Right lobe of liver (tissue), 6 donors: ENCODE results near the gene SLC6A18. TPM values are rescaled to one million over a fixed set of nuclear protein-coding genes. Genes with fewer than 3 reads are reported as not detected.

Experiments
- ATAC-seq, 4 donors: fragments of 200-7000 bp; cut with Tn5 transposase; one replicate each; pipeline ENCODE4 v1.9.1; 2020; ENCODE audit warnings: mild to moderate bottlenecking in 4 of 4, moderate library complexity in 4 of 4
- DNase-seq, 3 donors: peaks; one replicate each; pipeline ENCODE4 v3.0.0-alpha.2; 2020
- H3K27ac ChIP-seq, 3 donors: fragments of 200-600 bp; one replicate each; pipeline ENCODE4 v1.8.0; 2022
- H3K27me3 ChIP-seq, 2 donors: fragments of 200-600 bp; one replicate each; pipeline ENCODE4 v1.8.0; 2022
- H3K36me3 ChIP-seq, 4 donors: fragments of 200-600 bp; sonication (generic) in 1 of 4; one replicate each; pipeline versions ENCODE4 v1.5.1 to v1.8.0; 2017 to 2022; ENCODE audit warnings: control low read depth in 1 of 4
- H3K4me1 ChIP-seq, 4 donors: fragments of 200-600 bp; sonication (generic) in 1 of 4; one replicate each; pipeline versions ENCODE4 v1.5.1 to v1.8.0; 2017 to 2022; ENCODE audit warnings: control low read depth in 1 of 4
- H3K4me3 ChIP-seq, 3 donors: fragments of 200-600 bp; one replicate each; pipeline ENCODE4 v1.8.0; 2022
- H3K9me3 ChIP-seq, 4 donors: fragments of 200-600 bp; sonication (generic) in 1 of 4; one replicate each; pipeline versions ENCODE4 v1.5.1 to v1.8.0; 2017 to 2022; ENCODE audit warnings: control low read depth in 1 of 4
- CTCF ChIP-seq, 4 donors: fragments of 200-600 bp in 3 of 4; fragments of 450-650 bp in 1 of 4; IDR thresholded peaks; one replicate each; pipeline versions ENCODE4 v1.5.1 to v1.8.0; 2016 to 2022; ENCODE audit warnings: antibody characterized with exemption in 4 of 4, mild to moderate bottlenecking in 2 of 4
- POLR2A ChIP-seq: fragments of 450-650 bp; IDR thresholded peaks from one replicate; pipeline ENCODE4 v1.6.1; 2017; ENCODE audit warnings: antibody characterized with exemption, mild to moderate bottlenecking
- WGBS: methylation state at CpG from one replicate; pipeline ENCODE4 v1.1.6; 2018; ENCODE audit warnings: low coverage, low lambda C conversion rate; ENCODE audit not compliant: insufficient coverage; ENCODE audit errors: missing lambda C conversion rate; 5-methylcytosine and 5-hydroxymethylcytosine counted together
- intact Hi-C, 2 donors: fragments of 100-400 bp; cut with DNase I; formaldehyde crosslinking; loops; one replicate each; pipeline versions ENCODE4 v1.11.2 to v1.14.1; 2022
- total RNA-seq, 6 experiments: library from RNA; depleted of rRNA in 2 of 6; stranded (reverse); fragments of >200 nt in 2 of 6; fragmentation: NEBNext Ultra II Directional in 3 of 6; extraction: Animal tissue kit (Norgen Biotek cat#: 25700) in 3 of 6; gene quantifications; one replicate each; pipeline versions ENCODE4 v1.1.0 to v1.2.4, GENCODE V29; 2016 to 2023
- donor health status: DM: no; HTN: yes; CAD: no.
- donor health status: DM: no; HTN: no; CAD: no.
- donor health status: DM: no; HTN: no; CAD: no.
- donor health status: DM: no; HTN: yes; CAD: no.
- donor health status: DM: no; HTN: yes; CAD: no.

SLC6A18 gene
- total RNA-seq, 6 experiments from 2014 or later: not detected

- intact Hi-C loops: no loop called here
- H3K27me3 ChIP-seq: no peaks in the 10 kb centered on the region
- DNase-seq (no peak), ATAC-seq (no peak)
- no peak overlapping the region for H3K27ac ChIP-seq
- H3K4me3 ChIP-seq: no peak overlapping the region
- no peaks in the 10 kb centered on the region for H3K4me1 ChIP-seq
- H3K36me3 ChIP-seq: no peaks in the 10 kb centered on the region
- no peak for TF ChIP-seq POLR2A
- no peak for TF ChIP-seq CTCF (IDR thresholded peaks at IDR 0.05)
- WGBS: 53% methylated on average over 4 of the region's 22 CpGs
- no peaks in the 10 kb centered on the region for H3K9me3 ChIP-seq
These were observed 14.5 kb downstream of the SLC6A18 start for GRCh38 chr5:1239505-1240251.

GRCh38 chr5:1240496-1241260, 15.5 kb downstream of the SLC6A18 start:
- 75% methylated on average over 11 of the region's 29 CpGs for WGBS
- ATAC-seq: no peak
- no peak overlapping the region for H3K27ac ChIP-seq

GRCh38 chr5:1241509-1242080, 16.4 kb downstream of the SLC6A18 start:
- no peaks in the 10 kb centered on the region for H3K27me3 ChIP-seq
- WGBS: 78% methylated on average over 9 of the region's 22 CpGs
- H3K4me1 ChIP-seq: no peaks in the 10 kb centered on the region
- H3K9me3 ChIP-seq: no peaks in the 10 kb centered on the region
- ATAC-seq: no peak
- no peaks in the 10 kb centered on the region for H3K36me3 ChIP-seq
- TF ChIP-seq POLR2A: no peak
- no peak for TF ChIP-seq CTCF (IDR thresholded peaks at IDR 0.05)
- DNase-seq: no peak
- intact Hi-C loops: no loop called here
- no peak overlapping the region for H3K27ac ChIP-seq
- H3K4me3 ChIP-seq: no peak overlapping the region

More at GRCh38 chr5:1240496-1241260, 15.5 kb downstream of the SLC6A18 start:
- Histone ChIP-seq H3K4me3 (no peak overlapping the region), H3K9me3 (no peaks in the 10 kb centered on the region), H3K4me1 (no peaks in the 10 kb centered on the region), H3K27me3 (no peaks in the 10 kb centered on the region), H3K36me3 (no peaks in the 10 kb centered on the region)
- intact Hi-C loops: no loop called here
- TF ChIP-seq POLR2A: no peak
- no peak for TF ChIP-seq CTCF (IDR thresholded peaks at IDR 0.05)
- DNase-seq: no peak

- DNase-seq (no peak), ATAC-seq (no peak)
- no peak for TF ChIP-seq POLR2A
- TF ChIP-seq CTCF (IDR thresholded peaks at IDR 0.05): no peak
- Histone ChIP-seq H3K27ac (no peak overlapping the region), H3K36me3 (no peaks in the 10 kb centered on the region), H3K4me1 (no peaks in the 10 kb centered on the region), H3K4me3 (no peak overlapping the region), H3K27me3 (no peaks in the 10 kb centered on the region), H3K9me3 (no peaks in the 10 kb centered on the region)
- intact Hi-C loops: no loop called here
- no CpG with 5 or more reads among the region's 14 CpGs for WGBS
These were observed 17.7 kb downstream of the SLC6A18 start for GRCh38 chr5:1242733-1243486.
